HG02943 (cell line): ENCODE measurements around the gene C16orf87.
"Not testable (repeated sequence)": the region's sequence is repeated elsewhere in the genome, so short reads cannot be mapped to it uniquely, and the experiment has no call there.

Experiments used
- ATAC-seq: cut with Tn5 transposase; IDR thresholded peaks from one replicate; pipeline ENCODE4 v1.9.1; 2021; ENCODE audit warnings: mild to moderate bottlenecking, low read depth, moderate library complexity; ENCODE audit not compliant: unreplicated experiment

The C16orf87 gene

GRCh38 chr16:46830902-46831647 lies at the start of gene C16orf87:
Gene C16orf87, minus strand, starts transcription at chr16:46831180. Its CDS starts 31 bp downstream, at chr16:46831149.
- ATAC-seq, result peak; percentile 93

DNA sequence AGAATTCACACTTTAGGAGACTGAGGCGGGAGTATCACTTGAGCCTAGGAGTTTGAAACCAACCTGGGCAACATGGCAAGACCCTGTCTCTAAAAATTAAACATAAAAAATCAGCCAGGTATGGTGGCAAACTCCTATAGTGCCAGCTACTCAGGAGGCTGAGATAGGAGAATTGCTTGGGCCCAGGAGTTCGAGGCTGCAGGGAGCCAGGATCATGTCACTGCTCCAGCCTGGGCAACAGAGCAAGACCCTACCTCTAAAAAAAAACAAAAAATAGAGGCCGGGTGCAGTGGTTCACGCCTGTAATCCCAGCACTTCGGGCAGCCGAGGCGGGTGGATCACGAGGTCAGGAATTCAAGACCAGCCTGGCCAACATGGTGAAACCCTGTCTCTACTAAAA lies 44.3 kb upstream of the C16orf87 start:
- no peak for ATAC-seq

DNA sequence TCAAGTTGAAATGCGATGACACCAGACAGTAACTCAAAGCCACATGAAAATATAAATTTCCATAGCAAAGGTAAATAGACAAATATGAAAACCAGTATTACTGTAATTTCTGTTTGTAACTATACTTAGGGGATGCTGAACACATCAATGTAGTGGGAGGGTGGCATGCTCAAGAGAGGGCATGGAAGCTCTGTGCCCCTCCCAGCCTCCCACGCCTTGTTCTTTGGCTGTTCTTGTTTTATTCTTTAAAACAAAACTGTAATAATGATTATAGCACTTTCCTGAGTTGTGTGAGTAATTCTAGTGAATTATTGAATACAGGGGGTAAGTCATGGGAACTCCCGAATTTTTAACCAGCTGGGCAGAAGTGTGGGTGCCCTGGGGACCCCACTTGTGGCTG lies 42.2 kb upstream of the C16orf87 start:
- no peak for ATAC-seq

DNA sequence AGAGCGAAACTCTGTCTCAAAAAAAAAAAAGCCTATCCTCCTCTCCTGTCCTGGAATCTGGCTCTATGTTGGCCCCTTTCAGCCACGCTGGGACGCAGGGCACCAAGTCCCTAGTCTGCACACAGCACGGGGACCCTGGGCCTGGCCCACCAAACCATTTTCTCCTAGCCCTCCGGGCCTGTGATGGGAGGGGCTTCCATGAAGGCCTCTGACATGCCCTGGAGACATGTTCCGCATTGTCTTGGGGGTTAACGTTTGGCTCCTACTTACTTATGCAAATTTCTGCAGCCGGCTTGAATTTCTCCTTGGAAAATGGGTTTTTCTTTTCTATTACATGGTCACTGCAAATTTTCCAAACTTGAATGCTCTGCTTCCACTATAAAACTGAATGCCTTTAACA lies 40.6 kb upstream of the C16orf87 start:
- no peak for ATAC-seq

DNA sequence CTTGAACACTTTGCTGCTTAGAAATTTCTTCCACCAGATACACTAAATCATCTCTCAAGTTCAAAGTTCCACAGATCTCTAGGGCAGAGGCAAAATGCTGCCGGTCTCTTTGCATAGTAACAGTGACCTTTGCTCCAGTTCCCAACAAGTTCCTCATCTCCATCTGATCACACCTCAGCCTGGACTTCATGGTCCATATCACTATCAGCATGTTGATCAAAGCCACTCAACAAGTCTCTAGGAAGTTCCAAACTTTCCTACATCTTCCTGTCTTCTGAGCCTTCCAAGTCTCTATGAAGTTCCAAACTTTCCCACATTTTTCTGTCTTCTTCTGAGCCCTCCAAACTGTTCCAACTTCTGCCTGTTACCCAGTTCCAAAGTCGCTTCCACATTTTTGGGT lies 37.9 kb upstream of the C16orf87 start:
- ATAC-seq, result not testable (repeated sequence)

- ATAC-seq, result not testable (repeated sequence)
Observed at GRCh38 chr16:46867486-46867885, 36.5 kb upstream of the C16orf87 start.

- no peak for ATAC-seq
Observed at GRCh38 chr16:46866286-46866685, 35.3 kb upstream of the C16orf87 start.

DNA sequence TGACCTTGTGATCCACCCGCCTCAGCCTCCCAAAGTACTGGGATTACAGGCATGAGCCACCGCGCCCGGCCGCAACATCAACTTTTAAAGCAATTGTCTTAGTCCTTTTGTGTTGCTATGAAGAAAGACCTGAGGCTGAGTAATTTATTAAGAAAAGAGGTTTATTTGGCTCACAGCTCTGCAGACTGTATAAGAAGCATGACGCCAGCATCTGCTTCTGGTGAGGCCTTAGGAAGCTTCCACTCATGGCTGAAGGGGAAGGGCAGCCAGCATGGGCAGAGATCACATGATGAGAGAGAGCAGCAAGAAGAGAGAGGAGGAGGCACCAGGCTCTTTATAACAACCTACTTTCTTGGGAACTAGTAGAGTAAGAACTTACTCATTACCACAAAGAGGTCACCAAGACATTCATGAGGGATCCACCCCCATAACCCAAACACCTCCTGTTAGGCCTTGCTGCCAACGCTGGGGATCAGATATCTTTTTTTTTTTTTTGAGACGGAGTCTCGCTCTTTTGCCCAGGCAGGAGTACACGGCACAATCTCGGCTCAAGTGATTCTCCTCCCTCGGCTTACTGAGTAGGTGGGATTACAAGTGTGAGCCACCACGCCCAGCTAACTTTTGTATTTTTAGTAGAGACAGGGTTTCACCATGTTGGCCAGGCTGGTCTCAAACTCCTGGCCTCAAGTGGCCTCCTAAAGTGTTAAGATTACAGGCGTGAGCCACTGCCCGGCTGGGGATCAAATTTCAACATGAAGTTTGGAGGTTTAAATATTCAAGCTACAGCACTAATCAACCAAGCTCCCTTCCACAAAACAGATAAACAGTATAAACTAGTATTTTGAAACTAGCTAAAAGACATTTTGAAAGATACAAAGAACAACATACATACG lies 31.8 kb upstream of the C16orf87 start:
- no peak for ATAC-seq

DNA sequence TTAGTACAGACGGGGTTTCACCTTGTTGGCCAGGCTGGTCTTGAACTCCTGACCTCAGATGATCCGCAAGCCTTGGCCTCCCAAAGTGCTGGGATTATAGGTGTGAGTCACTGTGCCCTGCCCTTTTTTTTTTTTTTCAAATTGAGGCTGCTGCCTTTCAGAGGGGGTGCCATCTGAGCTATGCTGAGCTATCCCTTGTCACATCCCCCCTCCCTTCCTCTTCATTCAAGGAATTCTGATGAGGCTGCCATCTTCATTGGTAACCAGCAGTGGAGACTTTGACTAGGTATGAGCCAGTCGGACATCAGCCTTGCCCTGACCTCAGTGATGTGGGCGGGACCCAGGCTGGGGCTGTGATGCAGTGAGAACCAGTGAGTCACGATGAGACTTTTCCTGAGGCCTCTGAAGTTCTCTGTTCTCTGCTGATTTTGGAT lies 28.8 kb upstream of the C16orf87 start:
- no peak for ATAC-seq

GRCh38 chr16:46858151-46858550 lies 27.2 kb upstream of the C16orf87 start:
- ATAC-seq, result no peak

GRCh38 chr16:46857368-46857945 lies 26.5 kb upstream of the C16orf87 start:
- no peak for ATAC-seq

- no peak for ATAC-seq
Observed at GRCh38 chr16:46855389-46855788, 24.4 kb upstream of the C16orf87 start.

DNA sequence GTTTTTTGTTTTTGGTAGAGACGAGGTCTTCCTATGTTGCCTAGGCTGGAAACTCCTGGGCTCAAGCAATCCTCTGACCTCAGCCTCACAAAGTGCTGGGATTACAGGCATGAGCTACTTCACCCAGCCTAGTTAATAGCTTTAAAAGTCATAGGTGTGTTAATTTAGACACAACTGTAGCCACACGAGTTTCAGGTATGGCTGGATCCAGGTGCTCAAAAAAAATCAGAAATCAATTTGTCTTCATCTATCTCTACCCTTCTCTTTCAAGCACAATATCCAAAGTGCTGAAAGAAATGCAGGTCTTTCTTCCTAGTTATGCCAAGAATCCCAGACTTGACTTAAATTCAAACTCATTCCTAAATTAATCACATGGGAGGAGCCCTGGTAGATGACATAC lies 23.9 kb upstream of the C16orf87 start:
- no peak for ATAC-seq

GRCh38 chr16:46853713-46854443 lies 22.9 kb upstream of the C16orf87 start:
- no peak for ATAC-seq

DNA sequence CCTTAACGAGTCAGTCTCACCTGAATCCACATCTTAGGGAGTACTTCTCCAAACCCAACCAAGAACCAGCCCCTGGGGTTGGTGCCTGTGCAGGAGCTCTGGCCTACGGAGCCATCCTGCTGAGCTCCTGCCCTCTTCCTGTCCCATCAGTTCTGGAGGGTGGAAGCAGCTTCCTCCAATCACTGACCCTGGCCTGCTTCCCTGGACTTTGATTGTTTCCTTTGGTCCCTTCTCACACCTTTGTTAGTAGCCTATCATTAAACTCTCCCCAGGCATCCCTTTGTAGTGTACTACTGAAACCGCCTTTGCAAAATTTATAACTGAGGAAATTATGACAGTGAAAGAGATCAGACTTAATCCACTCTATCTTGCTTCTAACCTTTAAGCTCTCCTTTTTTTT lies 21.1 kb upstream of the C16orf87 start:
- no peak for ATAC-seq

GRCh38 chr16:46850619-46851555 lies 19.9 kb upstream of the C16orf87 start:
- ATAC-seq, result no peak

GRCh38 chr16:46848768-46849764 lies 18.1 kb upstream of the C16orf87 start:
- no peak for ATAC-seq

- no peak for ATAC-seq
Observed at GRCh38 chr16:46845952-46846351, 15.0 kb upstream of the C16orf87 start.
